NCI-H1092 (cell line): ENCODE results near the gene ASIC5.

Experiments
- DNase-seq: peaks from one replicate; lab custom pipeline; 2025; lab: John Stamatoyannopoulos, UW

ASIC5 gene

GRCh38 chr4:155879767-155880166 is 13.7 kb upstream of the ASIC5 start:
- DNase-seq = no peak

GRCh38 chr4:155878611-155879010 is 12.5 kb upstream of the ASIC5 start:
- DNase-seq = no peak

GRCh38 chr4:155877971-155878370 is 11.9 kb upstream of the ASIC5 start:
- no peak for DNase-seq

- DNase-seq = no peak
These were observed 9.8 kb upstream of the ASIC5 start for GRCh38 chr4:155875878-155876277.

- DNase-seq = no peak
These were observed 10.2 kb downstream of the ASIC5 start for GRCh38 chr4:155855897-155856296.

GRCh38 chr4:155854582-155855226 is 11.4 kb downstream of the ASIC5 start:
- no peak for DNase-seq

GRCh38 chr4:155853189-155853588 is 12.9 kb downstream of the ASIC5 start:
- DNase-seq = no peak

GRCh38 chr4:155849042-155849441 is 17.0 kb downstream of the ASIC5 start:
- no peak for DNase-seq

- DNase-seq = no peak
These were observed 19.1 kb downstream of the ASIC5 start for GRCh38 chr4:155846929-155847328.

- DNase-seq = no peak
These were observed 24.0 kb downstream of the ASIC5 start for GRCh38 chr4:155842080-155842479.

- DNase-seq = no peak
These were observed 28.8 kb downstream of the ASIC5 start for GRCh38 chr4:155837203-155837796.

- DNase-seq = no peak
These were observed 33.4 kb downstream of the ASIC5 start for GRCh38 chr4:155832664-155833063.

- no peak for DNase-seq
These were observed 37.4 kb downstream of the ASIC5 start for GRCh38 chr4:155828628-155829027.

GRCh38 chr4:155822572-155822971 is 43.5 kb downstream of the ASIC5 start:
- DNase-seq = no peak

GRCh38 chr4:155820887-155821518 is 45.1 kb downstream of the ASIC5 start:
- DNase-seq = no peak

GRCh38 chr4:155819066-155819465 is 47.0 kb downstream of the ASIC5 start:
- DNase-seq = no peak

GRCh38 chr4:155818639-155819038 is 47.4 kb downstream of the ASIC5 start:
- DNase-seq = no peak

- DNase-seq = no peak
These were observed 55.0 kb downstream of the ASIC5 start for GRCh38 chr4:155811083-155811482.

- peak; percentile 48 for DNase-seq
These were observed 56.2 kb downstream of the ASIC5 start for GRCh38 chr4:155809835-155810234.

- no peak for DNase-seq
These were observed 59.1 kb downstream of the ASIC5 start for GRCh38 chr4:155807021-155807420.

- DNase-seq = no peak
These were observed 61.1 kb downstream of the ASIC5 start for GRCh38 chr4:155805016-155805415.

GRCh38 chr4:155802190-155802959 is 63.7 kb downstream of the ASIC5 start:
- DNase-seq = no peak
